Thyroid gland (tissue), 4 donors: Measurements from ENCODE around the gene KRT8. TPM values are rescaled to one million over a fixed set of nuclear protein-coding genes. Genes with fewer than 3 reads are reported as not detected.
"Not testable (repeated sequence)": the region's sequence is repeated elsewhere in the genome, so short reads cannot be mapped to it uniquely, and the experiment has no call there.

Experiments used
- DNase-seq, 2 donors: peaks; one replicate each; pipeline ENCODE4 v3.0.0-alpha.2; 2019
- H3K27ac ChIP-seq, 3 donors: fragments of 200-600 bp; sonication (generic); 1 replicate in 2 of 3; 2 replicates in 1 of 3; pipeline ENCODE4 v1.5.1; 2016 to 2019; ENCODE audit warnings: mild to moderate bottlenecking in 1 of 3, moderate library complexity in 1 of 3
- H3K27me3 ChIP-seq: fragments of 200-600 bp; sonication (generic); one replicate; pipeline ENCODE4 v1.5.1; 2019
- H3K36me3 ChIP-seq, 2 donors: fragments of 200-600 bp; sonication (generic); one replicate each; pipeline ENCODE4 v1.5.1; 2016 to 2019
- H3K4me1 ChIP-seq, 2 donors: fragments of 200-600 bp; sonication (generic); one replicate each; pipeline ENCODE4 v1.5.1; 2017 to 2019
- H3K4me3 ChIP-seq, 3 donors: fragments of 200-600 bp; sonication (generic); replicated peaks in 1 of 3; 1 replicate in 2 of 3; 2 replicates in 1 of 3; pipeline ENCODE4 v1.5.1; 2016; ENCODE audit warnings: mild to moderate bottlenecking in 1 of 3
- H3K9me3 ChIP-seq: fragments of 200-600 bp; sonication (generic); one replicate; pipeline ENCODE4 v1.5.1; 2017
- CTCF ChIP-seq, 6 experiments: fragments of 200-600 bp in 3 of 6; fragments of 450-650 bp in 3 of 6; sonication (generic) in 3 of 6; IDR thresholded peaks; one replicate each; pipeline ENCODE4 v1.5.1; 2016 to 2019; ENCODE audit warnings: antibody characterized with exemption in 6 of 6, mild to moderate bottlenecking in 2 of 6, inconsistent platforms in 1 of 6, moderate library complexity in 1 of 6
- POLR2A ChIP-seq, 2 donors: fragments of 450-650 bp; IDR thresholded peaks; one replicate each; pipeline ENCODE4 v1.6.1; 2017; ENCODE audit warnings: antibody characterized with exemption in 2 of 2, mild to moderate bottlenecking in 2 of 2, moderate library complexity in 1 of 2
- WGBS, 2 donors: methylation state at CpG; one replicate each; pipeline ENCODE4 v1.1.5; 2017; 5-methylcytosine and 5-hydroxymethylcytosine counted together
- intact Hi-C: fragments of 100-400 bp; cut with DNase I; formaldehyde crosslinking; loops from one replicate; pipeline ENCODE4 v1.15.1; 2023
- total RNA-seq, 4 donors: library from RNA; depleted of rRNA; stranded (reverse); fragments of >200 nt; gene quantifications; one replicate each; pipeline ENCODE4 v1.2.3, GENCODE V29; 2016

Gene KRT8
- total RNA-seq = 1,000 to 10,000 TPM in 1 of 4 donors, 100 to 1,000 TPM in 3; 364 to 1,037 (median 698) TPM

- H3K9me3 ChIP-seq, H3K27me3 ChIP-seq, intact Hi-C loops: not testable (repeated sequence)
- peak in 4 of 6 experiments; percentile 62 to 84 (median 62) for TF ChIP-seq CTCF (IDR thresholded peaks at IDR 0.05)
- peak; percentile 99 for TF ChIP-seq POLR2A (IDR thresholded peaks at IDR 0.05)
- Histone ChIP-seq H3K27ac (peak within 1 kb of the TSS; percentile 99 to 100 (median 99)), H3K4me3 (peak within 1 kb of the TSS; percentile 49 to 68 (median 54)), H3K4me1 (peaks cover 47 to 52% of the 10 kb centered on the region in 2 donors), H3K36me3 (peaks cover 13 to 16% of the 10 kb centered on the region in 2 donors)
- WGBS, 2 donors = 41 to 46% methylated on average over 18 to 30 of the region's 33 CpGs
- peak; percentile 97 for DNase-seq
These were observed at the start of gene KRT8 for GRCh38 chr12:52904509-52905300. KRT8 (minus strand) TSS chr12:52905076; CDS start chr12:52904981, 95 bp downstream.

GRCh38 chr12:52953181-52953841, 48.4 kb upstream of the KRT8 start:
- Histone ChIP-seq H3K36me3 (peaks cover 23 to 28% of the 10 kb centered on the region in 2 donors), H3K27me3 (no peaks in the 10 kb centered on the region), H3K4me1 (peaks cover 21 to 23% of the 10 kb centered on the region in 2 donors), H3K4me3 (no peak overlapping the region), H3K27ac (no peak overlapping the region), H3K9me3 (no peaks in the 10 kb centered on the region)
- TF ChIP-seq POLR2A (IDR thresholded peaks at IDR 0.05) (no peak), CTCF (IDR thresholded peaks at IDR 0.05) (no peak)
- no peak for DNase-seq
- WGBS, 2 donors = 92 to 94% methylated on average over 7 of the region's 7 CpGs
- intact Hi-C loops = no loop called here

GRCh38 chr12:52952076-52952801, 47.4 kb upstream of the KRT8 start:
- 52 to 55% methylated on average over 15 of the region's 15 CpGs for WGBS, 2 donors
- Histone ChIP-seq H3K36me3 (peaks cover 23 to 28% of the 10 kb centered on the region in 2 donors), H3K4me1 (peaks cover 23 to 27% of the 10 kb centered on the region in 2 donors), H3K4me3 (no peak overlapping the region), H3K27me3 (no peaks in the 10 kb centered on the region), H3K9me3 (no peaks in the 10 kb centered on the region), H3K27ac (peak overlapping the region in 2 of 3 donors; percentile 94 to 95)
- intact Hi-C loops = no loop called here
- no peak for TF ChIP-seq POLR2A (IDR thresholded peaks at IDR 0.05)
- TF ChIP-seq CTCF (IDR thresholded peaks at IDR 0.05) = peak in 4 of 6 experiments; percentile 41 to 59 (median 48)
- DNase-seq = peak; percentile 78 to 79

- peaks cover 23 to 28% of the 10 kb centered on the region in 2 donors for H3K36me3 ChIP-seq
- DNase-seq = no peak
- intact Hi-C loops = no loop called here
- WGBS, 2 donors = 82 to 84% methylated on average over 6 of the region's 6 CpGs
- no peaks in the 10 kb centered on the region for H3K27me3 ChIP-seq
- H3K27ac ChIP-seq = peak overlapping the region in 2 of 3 donors; percentile 94 to 95
- H3K4me3 ChIP-seq = no peak overlapping the region
- peaks cover 28 to 29% of the 10 kb centered on the region in 2 donors for H3K4me1 ChIP-seq
- H3K9me3 ChIP-seq = no peaks in the 10 kb centered on the region
- no peak for TF ChIP-seq CTCF (IDR thresholded peaks at IDR 0.05)
These were observed 46.8 kb upstream of the KRT8 start for GRCh38 chr12:52951640-52952039.
